Esophagus squamous epithelium (tissue), 5 donors: ENCODE measurements around the gene CST1. TPM values are rescaled to one million over a fixed set of nuclear protein-coding genes. Genes with fewer than 3 reads are reported as not detected.
"Not testable (repeated sequence)": the region's sequence is repeated elsewhere in the genome, so short reads cannot be mapped to it uniquely, and the experiment has no call there.

Source experiments
- DNase-seq: peaks from one replicate; lab custom pipeline; 2025; lab: John Stamatoyannopoulos, UW
- H3K27ac ChIP-seq, 4 donors: fragments of 200-600 bp; sonication (generic); one replicate each; pipeline ENCODE4 v1.5.1; 2016 to 2019; ENCODE audit warnings: mild to moderate bottlenecking in 1 of 4
- H3K27me3 ChIP-seq, 4 donors: fragments of 200-600 bp; sonication (generic); 1 replicate in 3 of 4; 2 replicates in 1 of 4; pipeline versions ENCODE4 v1.5.1 to v1.6.0; 2017 to 2021; ENCODE audit warnings: antibody characterized with exemption in 1 of 4
- H3K36me3 ChIP-seq, 3 donors: fragments of 200-600 bp; sonication (generic); one replicate each; pipeline ENCODE4 v1.5.1; 2016 to 2019
- H3K4me1 ChIP-seq, 3 donors: fragments of 200-600 bp; sonication (generic); one replicate each; pipeline ENCODE4 v1.5.1; 2017 to 2019
- H3K4me3 ChIP-seq, 4 donors: fragments of 200-600 bp; sonication (generic); 1 replicate in 3 of 4; 2 replicates in 1 of 4; pipeline ENCODE4 v1.5.1; 2016 to 2019; ENCODE audit warnings: mild to moderate bottlenecking in 2 of 4, moderate library complexity in 1 of 4
- H3K9me3 ChIP-seq, 3 donors: fragments of 200-600 bp; sonication (generic); one replicate each; pipeline ENCODE4 v1.5.1; 2016 to 2019
- CTCF ChIP-seq, 6 experiments: fragments of 450-650 bp in 4 of 6; fragments of 200-600 bp in 2 of 6; sonication (generic) in 2 of 6; IDR thresholded peaks; one replicate each; pipeline ENCODE4 v1.5.1; 2016 to 2019; ENCODE audit warnings: antibody characterized with exemption in 6 of 6, mild to moderate bottlenecking in 4 of 6, moderate library complexity in 4 of 6
- POLR2A ChIP-seq, 4 donors: fragments of 450-650 bp; IDR thresholded peaks; one replicate each; pipeline ENCODE4 v1.6.1; 2017; ENCODE audit warnings: antibody characterized with exemption in 4 of 4, mild to moderate bottlenecking in 4 of 4, moderate library complexity in 3 of 4
- WGBS, 2 donors: methylation state at CpG; one replicate each; pipeline ENCODE4 v1.1.5; 2018; 5-methylcytosine and 5-hydroxymethylcytosine counted together
- intact Hi-C: fragments of 100-400 bp; cut with DNase I; formaldehyde crosslinking; loops from one replicate; pipeline ENCODE4 v1.15.0; 2022
- total RNA-seq, 4 donors: library from RNA; depleted of rRNA; stranded (reverse); fragments of >200 nt; gene quantifications; one replicate each; pipeline ENCODE4 v1.1.0, GENCODE V29; 2016
- donor health status: DM: yes; HTN: yes; CAD: no.

Gene CST1
- total RNA-seq, 4 donors from 2014 or later = not detected

GRCh38 chr20:23765578-23765977, 14.8 kb upstream of the CST1 start:
- Histone ChIP-seq H3K4me1 (no peaks in the 10 kb centered on the region), H3K9me3 (no peaks in the 10 kb centered on the region), H3K36me3 (no peaks in the 10 kb centered on the region), H3K4me3 (no peak overlapping the region), H3K27me3 (peaks cover 0 to 30% (median 0%) of the 10 kb centered on the region in 4 donors), H3K27ac (no peak overlapping the region)
- intact Hi-C loops = no loop called here
- TF ChIP-seq CTCF (IDR thresholded peaks at IDR 0.05) = no peak
- TF ChIP-seq POLR2A (IDR thresholded peaks at IDR 0.05) = no peak
- 73 to 87% methylated on average over 4 to 5 of the region's 5 CpGs for WGBS, 2 donors
- no peak for DNase-seq

- intact Hi-C loops, H3K4me1 ChIP-seq, H3K9me3 ChIP-seq, DNase-seq, H3K36me3 ChIP-seq, H3K27ac ChIP-seq, H3K4me3 ChIP-seq: not testable (repeated sequence)
- H3K27me3 ChIP-seq = peaks cover 0 to 30% (median 0%) of the 10 kb centered on the region in 4 donors
- 22 to 26% methylated on average over 2 of the region's 2 CpGs for WGBS, 2 donors
Measured at GRCh38 chr20:23764630-23765029, 13.9 kb upstream of the CST1 start.

GRCh38 chr20:23763345-23763744, 12.6 kb upstream of the CST1 start:
- TF ChIP-seq CTCF (IDR thresholded peaks at IDR 0.05) = no peak
- TF ChIP-seq POLR2A (IDR thresholded peaks at IDR 0.05) = no peak
- Histone ChIP-seq H3K4me1 (peaks cover 0 to 6% (median 0%) of the 10 kb centered on the region in 3 donors), H3K9me3 (no peaks in the 10 kb centered on the region), H3K36me3 (no peaks in the 10 kb centered on the region), H3K4me3 (no peak overlapping the region), H3K27ac (no peak overlapping the region), H3K27me3 (peaks cover 0 to 25% (median 0%) of the 10 kb centered on the region in 4 donors)
- no peak for DNase-seq
- intact Hi-C loops = no loop called here

- Histone ChIP-seq H3K36me3 (no peaks in the 10 kb centered on the region), H3K27ac (no peak overlapping the region), H3K9me3 (no peaks in the 10 kb centered on the region), H3K4me3 (no peak overlapping the region), H3K4me1 (peaks cover 0 to 6% (median 0%) of the 10 kb centered on the region in 3 donors), H3K27me3 (peaks cover 0 to 38% (median 0%) of the 10 kb centered on the region in 4 donors)
- DNase-seq = no peak
- intact Hi-C loops = no loop called here
- whole genome bisulfite sequencing, 2 donors = 41 to 58% methylated on average over 2 of the region's 2 CpGs
- TF ChIP-seq CTCF (IDR thresholded peaks at IDR 0.05) = no peak
- TF ChIP-seq POLR2A (IDR thresholded peaks at IDR 0.05) = no peak
Measured at GRCh38 chr20:23759306-23759940, 8.7 kb upstream of the CST1 start.

- H3K4me1 ChIP-seq, intact Hi-C loops, H3K36me3 ChIP-seq, H3K4me3 ChIP-seq, DNase-seq, H3K9me3 ChIP-seq, H3K27ac ChIP-seq: not testable (repeated sequence)
- H3K27me3 ChIP-seq = peaks cover 0 to 36% (median 0%) of the 10 kb centered on the region in 4 donors
- WGBS, 2 donors = 12 to 13% methylated on average over 3 of the region's 3 CpGs
Measured at GRCh38 chr20:23756792-23757191, 6.1 kb upstream of the CST1 start.

GRCh38 chr20:23755131-23755611, 4.4 kb upstream of the CST1 start:
- H3K4me3 ChIP-seq, H3K4me1 ChIP-seq, H3K9me3 ChIP-seq, H3K27ac ChIP-seq, DNase-seq, H3K36me3 ChIP-seq, intact Hi-C loops: not testable (repeated sequence)
- WGBS, 2 donors = 58 to 83% methylated on average over 3 of the region's 3 CpGs
- H3K27me3 ChIP-seq = peaks cover 0 to 38% (median 0%) of the 10 kb centered on the region in 4 donors
